A549 (cell line): Measurements from ENCODE around the gene FRMD8.

ENCODE experiments used
- CEBPB ChIP-seq, 2 experiments: fragments of >200 bp in 1 of 2; sonication (Bioruptor Twin) in 1 of 2; formaldehyde crosslinking in 1 of 2; IDR thresholded peaks; 2 replicates each; pipeline ENCODE4 v1.6.1; 2012 to 2016
- CHD2 ChIP-seq: fragments of 150-350 bp; IDR thresholded peaks from 2 replicates; pipeline ENCODE4 v1.6.1; 2014; ENCODE audit warnings: low read length; ENCODE audit not compliant: partially characterized antibody
- CTCF ChIP-seq: fragments of >200 bp; sonication (Bioruptor Twin); formaldehyde crosslinking; IDR thresholded peaks from 3 replicates; pipeline ENCODE4 v1.5.1; 2016
- ELK1 ChIP-seq: fragments of 150-350 bp; IDR thresholded peaks from 2 replicates; pipeline ENCODE4 v1.6.1; 2014; ENCODE audit warnings: low read depth, mild to moderate bottlenecking, low read length
- EP300 ChIP-seq, 2 experiments: fragments of >200 bp; sonication (Bioruptor Twin); formaldehyde crosslinking; IDR thresholded peaks; 2 replicates in 1 of 2; 3 replicates in 1 of 2; pipeline ENCODE4 v1.6.1; 2016 to 2017
- HEYL ChIP-seq: fragments of 250-450 bp; sonication (Bioruptor Pico); IDR thresholded peaks from 2 replicates; pipeline ENCODE4 v1.8.0; 2021; ENCODE audit warnings: mild to moderate bottlenecking, moderate library complexity
- HMGXB4 ChIP-seq: fragments of 250-450 bp; sonication (Bioruptor Pico); IDR thresholded peaks from 2 replicates; pipeline ENCODE4 v1.5.0; 2021; ENCODE audit warnings: mild to moderate bottlenecking, moderate library complexity, borderline replicate concordance
- MAX ChIP-seq: IDR thresholded peaks from 2 replicates; pipeline ENCODE4 v1.6.1; 2012
- MAZ ChIP-seq: fragments of 150-350 bp; IDR thresholded peaks from 2 replicates; pipeline ENCODE4 v1.6.1; 2014; ENCODE audit warnings: antibody characterized with exemption, low read depth, low read length, borderline replicate concordance
- RAD21 ChIP-seq, 2 experiments: fragments of >200 bp in 1 of 2; sonication (Bioruptor Twin) in 1 of 2; formaldehyde crosslinking in 1 of 2; IDR thresholded peaks in 1 of 2; conservative IDR thresholded peaks in 1 of 2; 2 replicates in 1 of 2; 3 replicates in 1 of 2; pipeline ENCODE4 v1.6.1; 2012 to 2018; ENCODE audit warnings: inconsistent platforms in 1 of 2
- RCOR1 ChIP-seq: fragments of 150-350 bp; IDR thresholded peaks from 2 replicates; pipeline ENCODE4 v1.6.1; 2014; ENCODE audit warnings: antibody characterized with exemption, low read length, low read depth
- USF2 ChIP-seq: fragments of 450-650 bp; IDR thresholded peaks from 2 replicates; pipeline ENCODE4 v1.6.1; 2014; ENCODE audit warnings: antibody characterized with exemption

- no peak for TF ChIP-seq CEBPB (IDR thresholded peaks at IDR 0.05)
- TF ChIP-seq ELK1 = no peak
- no peak for TF ChIP-seq CTCF
- no peak for TF ChIP-seq USF2
- no peak for TF ChIP-seq MAZ
- no peak for TF ChIP-seq MAX
- no peak for TF ChIP-seq RCOR1
- no peak for TF ChIP-seq HMGXB4 (CRISPR knock-in tag)
- no peak for TF ChIP-seq HEYL (CRISPR knock-in tag)
- TF ChIP-seq EP300 (IDR thresholded peaks at IDR 0.05) = no peak
- no peak for TF ChIP-seq CHD2
- TF ChIP-seq RAD21 (conservative IDR thresholded peaks at IDR 0.05 in 1 of 2, IDR thresholded peaks at IDR 0.05 in 1 of 2) = no peak
Observed at GRCh38 chr11:65370659-65371049, 15.8 kb upstream of the FRMD8 start.
